Suprapubic skin (tissue), 4 donors: ENCODE results near the gene DGKQ. TPM values are rescaled to one million over a fixed set of nuclear protein-coding genes. Genes with fewer than 3 reads are reported as not detected.

Experiments
- DNase-seq, 2 donors: peaks; one replicate each; pipeline ENCODE4 v3.0.0-alpha.2; 2019; ENCODE audit warnings: low spot score in 2 of 2
- H3K27ac ChIP-seq: fragments of 200-600 bp; sonication (generic); one replicate; pipeline ENCODE4 v1.5.1; 2019
- H3K27me3 ChIP-seq: fragments of 200-600 bp; sonication (generic); one replicate; pipeline ENCODE4 v1.5.1; 2019
- H3K36me3 ChIP-seq: fragments of 200-600 bp; sonication (generic); one replicate; pipeline ENCODE4 v1.5.1; 2019
- H3K4me1 ChIP-seq: fragments of 200-600 bp; sonication (generic); one replicate; pipeline ENCODE4 v1.5.1; 2019
- H3K4me3 ChIP-seq: fragments of 200-600 bp; sonication (generic); one replicate; pipeline ENCODE4 v1.5.1; 2019; ENCODE audit warnings: mild to moderate bottlenecking
- H3K9me3 ChIP-seq: fragments of 200-600 bp; sonication (generic); one replicate; pipeline ENCODE4 v1.5.1; 2019
- CTCF ChIP-seq, 2 donors: fragments of 200-600 bp in 1 of 2; fragments of 450-650 bp in 1 of 2; sonication (generic) in 1 of 2; IDR thresholded peaks; one replicate each; pipeline ENCODE4 v1.5.1; 2016 to 2019; ENCODE audit warnings: antibody characterized with exemption in 2 of 2, mild to moderate bottlenecking in 1 of 2, moderate library complexity in 1 of 2
- EP300 ChIP-seq: sonication (generic); formaldehyde crosslinking; IDR thresholded peaks from one replicate; pipeline ENCODE4 v1.6.1; 2017; ENCODE audit warnings: antibody characterized with exemption
- POLR2A ChIP-seq, 2 donors: fragments of 450-650 bp; IDR thresholded peaks; one replicate each; pipeline ENCODE4 v1.6.1; 2017; ENCODE audit warnings: antibody characterized with exemption in 2 of 2, mild to moderate bottlenecking in 2 of 2, moderate library complexity in 2 of 2
- POLR2AphosphoS5 ChIP-seq, 3 donors: sonication (generic); formaldehyde crosslinking; IDR thresholded peaks; one replicate each; pipeline ENCODE4 v1.6.1; 2017; ENCODE audit warnings: antibody characterized with exemption in 3 of 3
- WGBS: methylation state at CpG from one replicate; pipeline ENCODE4 v1.1.5; 2018; 5-methylcytosine and 5-hydroxymethylcytosine counted together
- total RNA-seq, 4 donors: library from RNA; depleted of rRNA; stranded (reverse); fragments of >200 nt; gene quantifications; one replicate each; pipeline ENCODE4 v1.1.0, GENCODE V29; 2016

The DGKQ gene
- total RNA-seq, 4 donors from 2014 or later: 19.5 to 27.6 (median 23.8) TPM

DNA sequence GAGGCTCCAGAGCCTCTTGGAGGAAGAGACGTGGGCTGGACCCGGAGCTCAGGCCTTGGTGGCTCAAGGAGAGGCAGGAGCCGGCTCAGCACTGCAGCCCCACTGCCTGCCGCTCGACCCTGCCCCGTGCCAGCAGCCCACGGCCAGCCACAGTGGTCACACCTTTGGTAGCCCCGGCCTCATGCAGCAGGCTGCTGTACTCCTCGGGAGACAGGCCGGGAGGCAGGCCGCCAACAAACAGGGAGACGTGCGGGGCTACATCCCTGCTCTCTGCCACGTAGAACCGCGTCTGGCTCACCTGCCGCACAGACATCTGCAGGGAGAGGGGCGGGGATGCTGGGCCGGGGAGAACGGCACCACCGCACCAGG is 7.6 kb downstream of the DGKQ start:
- 91% methylated on average over 11 of the region's 21 CpGs for WGBS
- Histone ChIP-seq H3K36me3 (peaks cover 42% of the 10 kb centered on the region), H3K4me1 (peaks cover 22% of the 10 kb centered on the region), H3K27me3 (no peaks in the 10 kb centered on the region), H3K4me3 (no peak overlapping the region), H3K9me3 (no peaks in the 10 kb centered on the region), H3K27ac (no peak overlapping the region)
- DNase-seq: no peak
- TF ChIP-seq POLR2AphosphoS5 (IDR thresholded peaks at IDR 0.05) (no peak), EP300 (no peak), POLR2A (IDR thresholded peaks at IDR 0.05) (no peak), CTCF (IDR thresholded peaks at IDR 0.05) (no peak)

DNA sequence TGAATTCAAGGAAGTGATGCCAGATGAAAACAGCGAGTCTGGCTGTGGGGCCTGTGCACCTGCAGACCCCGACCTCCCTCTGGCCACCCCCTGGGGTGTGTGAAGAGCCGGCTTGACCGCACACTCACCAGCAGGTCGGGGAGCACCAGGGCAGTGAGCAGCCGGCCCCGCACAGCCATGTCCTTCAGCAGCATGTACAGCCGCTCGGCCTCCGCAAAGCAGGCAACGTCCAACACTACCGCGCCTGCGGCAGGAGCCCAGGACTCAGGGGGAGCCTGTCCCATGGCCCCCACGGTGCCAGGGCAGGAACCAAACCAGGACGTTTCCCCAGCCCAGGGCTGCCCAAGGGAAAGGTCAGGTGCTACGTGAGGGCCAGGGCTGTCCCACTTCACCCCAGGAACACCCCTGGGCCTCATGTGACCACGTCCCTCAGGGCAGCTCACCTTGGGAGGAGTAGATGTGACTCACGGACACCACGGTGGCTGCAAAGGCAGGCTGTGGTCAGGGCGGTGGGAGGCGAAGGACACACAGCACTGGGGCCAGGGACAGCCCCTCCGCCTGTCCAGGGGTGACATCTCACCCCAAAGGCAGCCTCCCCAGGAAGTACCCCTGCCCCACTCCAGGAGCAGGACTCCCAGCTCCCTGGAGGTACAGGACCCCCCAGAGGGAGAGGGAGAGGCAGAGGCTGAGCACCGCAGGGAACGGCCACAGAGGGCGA is 8.2 kb downstream of the DGKQ start:
- Histone ChIP-seq H3K9me3 (no peaks in the 10 kb centered on the region), H3K4me1 (peaks cover 17% of the 10 kb centered on the region), H3K4me3 (no peak overlapping the region), H3K36me3 (peaks cover 47% of the 10 kb centered on the region), H3K27me3 (no peaks in the 10 kb centered on the region), H3K27ac (no peak overlapping the region)
- DNase-seq: no peak
- TF ChIP-seq POLR2A (IDR thresholded peaks at IDR 0.05) (no peak), CTCF (IDR thresholded peaks at IDR 0.05) (no peak), POLR2AphosphoS5 (IDR thresholded peaks at IDR 0.05) (no peak), EP300 (no peak)
- 93% methylated on average over 7 of the region's 26 CpGs for WGBS

GRCh38 chr4:964346-965025 is 8.9 kb downstream of the DGKQ start:
- peaks cover 15% of the 10 kb centered on the region for H3K4me1 ChIP-seq
- H3K36me3 ChIP-seq: peaks cover 55% of the 10 kb centered on the region
- WGBS: 89% methylated on average over 14 of the region's 23 CpGs
- H3K4me3 ChIP-seq: no peak overlapping the region
- no peak overlapping the region for H3K27ac ChIP-seq
- no peaks in the 10 kb centered on the region for H3K27me3 ChIP-seq
- H3K9me3 ChIP-seq: no peaks in the 10 kb centered on the region
- peak in 1 of 2 donors; percentile 64 for DNase-seq
- no peak for TF ChIP-seq POLR2A (IDR thresholded peaks at IDR 0.05)
- TF ChIP-seq CTCF (IDR thresholded peaks at IDR 0.05): no peak
- no peak for TF ChIP-seq EP300
- no peak for TF ChIP-seq POLR2AphosphoS5 (IDR thresholded peaks at IDR 0.05)

DNA sequence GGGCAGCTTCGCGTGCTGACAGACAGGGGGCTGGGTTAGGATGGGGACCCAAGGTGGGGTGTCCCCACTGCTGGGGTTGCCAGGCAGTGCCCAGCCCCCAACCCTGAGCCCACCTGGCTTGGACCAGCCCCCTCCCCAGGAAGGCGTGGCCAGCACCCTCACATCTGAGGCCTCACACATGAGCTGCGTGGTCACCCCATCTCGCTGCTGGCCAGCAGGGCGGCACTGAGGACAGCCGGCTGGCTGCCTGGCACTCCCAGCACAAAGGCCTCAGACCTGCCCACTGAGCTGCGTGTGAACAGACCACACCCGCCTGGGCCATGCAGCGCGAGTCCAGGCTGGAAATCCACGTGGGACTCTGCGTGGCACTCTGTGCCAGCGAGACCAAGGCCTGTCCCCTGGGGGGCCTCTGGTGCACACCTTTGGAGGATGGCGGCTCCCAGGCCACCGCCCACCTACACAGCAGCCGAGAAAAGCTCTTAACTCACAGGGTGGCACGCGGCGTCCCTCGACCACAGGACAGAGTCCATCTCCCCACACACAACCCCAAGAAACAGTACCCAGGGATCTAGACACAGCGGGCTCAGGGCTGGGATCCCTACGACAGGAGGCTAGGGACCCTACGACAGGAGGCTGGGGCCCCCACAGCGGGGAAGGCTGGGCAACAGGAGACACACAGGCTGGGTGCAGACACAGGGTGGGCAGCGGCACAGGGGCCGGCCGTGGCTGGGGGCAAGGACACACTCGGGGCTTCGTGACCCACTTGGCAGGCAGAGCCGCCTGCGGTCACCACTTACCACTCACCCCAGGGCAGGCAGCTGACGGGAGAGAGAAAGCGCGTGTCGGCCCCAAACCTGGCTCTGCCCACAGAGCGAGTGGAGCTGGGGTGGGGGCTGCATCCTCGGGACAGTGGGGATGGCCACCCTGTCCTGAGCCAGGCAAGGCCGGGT is 9.8 kb downstream of the DGKQ start:
- H3K27ac ChIP-seq: no peak overlapping the region
- WGBS: 81% methylated on average over 12 of the region's 39 CpGs
- H3K36me3 ChIP-seq: peaks cover 64% of the 10 kb centered on the region
- peaks cover 15% of the 10 kb centered on the region for H3K4me1 ChIP-seq
- H3K4me3 ChIP-seq: no peak overlapping the region
- H3K27me3 ChIP-seq: no peaks in the 10 kb centered on the region
- no peaks in the 10 kb centered on the region for H3K9me3 ChIP-seq
- DNase-seq: peak in 1 of 2 donors; percentile 65
- TF ChIP-seq POLR2AphosphoS5 (IDR thresholded peaks at IDR 0.05) (no peak), EP300 (no peak), CTCF (IDR thresholded peaks at IDR 0.05) (no peak), POLR2A (IDR thresholded peaks at IDR 0.05) (no peak)
